ENCODE measurements around the gene GANAB. TPM values are rescaled to one million over a fixed set of nuclear protein-coding genes. Genes with fewer than 3 reads are reported as not detected.

The GANAB gene
- total and polyA plus RNA-seq, 4 donors, result 104 to 266 (median 168) TPM

- H3K27me3 ChIP-seq (ENCODE audit: control insufficient read depth in 3 of 3, insufficient read depth in 3 of 3, low read length in 2 of 3), result no peaks in the 10 kb centered on the region
- ATAC-seq (ENCODE audit: insufficient read depth, low FRiP score) (no peak), DNase-seq (no peak)
- H3K27ac ChIP-seq (ENCODE audit: low read depth in 1 of 2, low read length in 1 of 2), result no peak overlapping the region
- TF ChIP-seq CTCF (IDR thresholded peaks at IDR 0.05; ENCODE audit: control extremely low read depth, extremely low read depth), result no peak
- H3K4me3 ChIP-seq, result no peak overlapping the region
- 78 to 85% methylated on average over 8 of the region's 8 CpGs for WGBS, 2 donors
- no peaks in the 10 kb centered on the region for H3K9me3 ChIP-seq (ENCODE audit: control insufficient read depth in 4 of 4, insufficient read depth in 3 of 4, low read length in 3 of 4)
- peaks cover 0 to 23% (median 17%) of the 10 kb centered on the region in 4 donors for H3K36me3 ChIP-seq (ENCODE audit: control insufficient read depth in 4 of 4, insufficient read depth in 4 of 4, low read length in 4 of 4)
- no peak overlapping the region for H3K9ac ChIP-seq (ENCODE audit: insufficient read depth in 1 of 2, low read length in 2 of 2)
- H3K4me1 ChIP-seq (ENCODE audit: control insufficient read depth in 5 of 5, insufficient read depth in 5 of 5, low read length in 5 of 5), result peaks cover 0 to 14% (median 6%) of the 10 kb centered on the region in 5 donors
Observed at GRCh38 chr11:62644220-62644619, 2.2 kb downstream of the GANAB start.

- ATAC-seq (ENCODE audit: insufficient read depth, low FRiP score), result no peak
- no peak overlapping the region for H3K27ac ChIP-seq (ENCODE audit: low read depth in 1 of 2, low read length in 1 of 2)
- no peaks in the 10 kb centered on the region for H3K9me3 ChIP-seq (ENCODE audit: control insufficient read depth in 4 of 4, insufficient read depth in 3 of 4, low read length in 3 of 4)
Observed at GRCh38 chr11:62632492-62632891, 13.9 kb downstream of the GANAB start.

GRCh38 chr11:62627713-62628112 is 18.7 kb downstream of the GANAB start:
- no peak for TF ChIP-seq CTCF (IDR thresholded peaks at IDR 0.05; ENCODE audit: control extremely low read depth, extremely low read depth)
- Histone ChIP-seq H3K9ac (ENCODE audit: insufficient read depth in 1 of 2, low read length in 2 of 2) (no peak overlapping the region), H3K27ac (ENCODE audit: low read depth in 1 of 2, low read length in 1 of 2) (no peak overlapping the region), H3K27me3 (ENCODE audit: control insufficient read depth in 3 of 3, insufficient read depth in 3 of 3, low read length in 2 of 3) (no peaks in the 10 kb centered on the region), H3K36me3 (ENCODE audit: control insufficient read depth in 4 of 4, insufficient read depth in 4 of 4, low read length in 4 of 4) (peaks cover 26 to 64% (median 62%) of the 10 kb centered on the region in 4 donors), H3K9me3 (ENCODE audit: control insufficient read depth in 4 of 4, insufficient read depth in 3 of 4, low read length in 3 of 4) (no peaks in the 10 kb centered on the region), H3K4me3 (no peak overlapping the region), H3K4me1 (ENCODE audit: control insufficient read depth in 5 of 5, insufficient read depth in 5 of 5, low read length in 5 of 5) (peaks cover 0 to under 1% (median 0%) of the 10 kb centered on the region in 5 donors)
- WGBS, 2 donors, result 84 to 90% methylated on average over 3 of the region's 3 CpGs
- no peak for DNase-seq
- no peak for ATAC-seq (ENCODE audit: insufficient read depth, low FRiP score)

More at GRCh38 chr11:62632492-62632891, 13.9 kb downstream of the GANAB start:
- no peak for TF ChIP-seq CTCF (IDR thresholded peaks at IDR 0.05; ENCODE audit: control extremely low read depth, extremely low read depth)
- no peak for DNase-seq
- no peak overlapping the region for H3K4me3 ChIP-seq
- no peaks in the 10 kb centered on the region for H3K27me3 ChIP-seq (ENCODE audit: control insufficient read depth in 3 of 3, insufficient read depth in 3 of 3, low read length in 2 of 3)
- peaks cover 37 to 64% (median 62%) of the 10 kb centered on the region in 4 donors for H3K36me3 ChIP-seq (ENCODE audit: control insufficient read depth in 4 of 4, insufficient read depth in 4 of 4, low read length in 4 of 4)
- 94 to 96% methylated on average over 6 of the region's 6 CpGs for WGBS, 2 donors
- H3K4me1 ChIP-seq (ENCODE audit: control insufficient read depth in 5 of 5, insufficient read depth in 5 of 5, low read length in 5 of 5), result no peaks in the 10 kb centered on the region
- H3K9ac ChIP-seq (ENCODE audit: insufficient read depth in 1 of 2, low read length in 2 of 2), result no peak overlapping the region
